HG02763 (cell line): ENCODE data around the gene IFI27.
"Not testable (repeated sequence)": the region's sequence is repeated elsewhere in the genome, so short reads cannot be mapped to it uniquely, and the experiment has no call there.

Experiments used
- ATAC-seq: cut with Tn5 transposase; IDR thresholded peaks from one replicate; pipeline ENCODE4 v1.9.1; 2021; ENCODE audit warnings: mild to moderate bottlenecking, moderate library complexity; ENCODE audit not compliant: unreplicated experiment

The IFI27 gene

DNA sequence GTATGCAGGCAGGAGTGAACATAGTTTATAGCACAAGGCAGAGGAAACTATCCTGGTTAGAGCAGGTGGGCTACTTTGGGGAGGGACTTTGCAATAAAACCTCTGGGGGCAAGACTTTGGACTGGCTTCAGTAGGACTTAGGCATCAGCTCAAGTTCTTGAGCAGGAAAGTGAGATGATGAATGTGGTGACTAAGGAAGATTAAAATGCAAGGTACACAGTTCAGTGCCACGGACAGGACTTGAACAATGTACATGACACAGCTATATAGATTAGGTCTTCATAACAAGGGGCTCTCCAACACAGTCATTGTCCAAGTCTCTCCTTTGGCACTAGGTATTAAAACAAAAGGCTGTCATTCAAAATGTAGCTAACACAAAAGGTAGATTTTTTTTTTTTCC is 42.1 kb downstream of the IFI27 start:
- ATAC-seq: no peak

DNA sequence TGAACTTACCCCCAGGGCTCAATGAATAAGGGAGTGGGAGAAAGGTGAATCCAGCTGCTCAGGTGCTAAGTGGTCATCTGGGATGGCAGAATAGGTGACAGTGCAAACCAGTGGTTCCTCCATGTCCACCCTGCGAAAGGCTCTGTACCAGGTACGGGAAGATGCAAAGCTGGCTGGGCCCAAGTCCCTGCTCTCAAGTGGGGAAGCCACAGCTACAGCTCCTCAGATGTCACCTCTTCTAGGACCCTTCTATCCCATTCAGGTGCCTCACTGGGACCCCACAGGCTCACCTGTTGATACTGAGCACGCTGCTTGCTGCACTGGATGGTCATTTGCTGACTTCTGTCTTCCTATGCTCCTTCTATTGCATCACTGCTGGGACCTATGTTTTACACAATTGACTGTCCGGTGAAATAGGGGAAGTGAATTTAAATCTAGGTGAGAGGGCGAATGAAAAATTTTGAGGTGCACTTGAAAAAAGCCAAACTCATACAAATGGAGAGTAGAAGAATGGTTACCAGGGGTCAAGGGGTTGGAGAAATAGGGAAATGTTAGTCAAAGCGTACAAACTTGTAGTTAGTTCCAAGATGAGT is 43.3 kb downstream of the IFI27 start:
- ATAC-seq: no peak

- ATAC-seq: not testable (repeated sequence)
Observed at GRCh38 chr14:94156143-94156542, 45.6 kb downstream of the IFI27 start.

DNA sequence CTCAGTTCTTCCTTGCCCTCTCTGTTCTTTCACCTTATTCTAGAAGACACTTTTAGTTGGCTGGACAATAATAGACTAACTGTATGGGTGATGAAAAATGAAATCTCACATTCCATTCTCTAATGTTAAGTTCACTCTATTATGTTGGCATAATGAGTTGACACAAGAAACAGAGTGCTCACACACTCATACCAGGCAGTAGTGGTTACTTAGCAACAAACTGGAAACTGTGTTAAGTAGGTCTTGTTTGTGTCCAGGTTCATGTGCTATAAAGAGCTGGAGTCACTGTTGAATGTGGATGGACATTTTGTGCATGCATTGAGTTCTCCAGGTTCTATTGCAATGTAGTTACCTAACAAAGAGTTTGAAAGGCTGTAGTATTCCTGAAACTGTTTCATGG is 46.7 kb downstream of the IFI27 start:
- ATAC-seq: no peak

- no peak for ATAC-seq
Observed at GRCh38 chr14:94158239-94158883, 47.8 kb downstream of the IFI27 start.

GRCh38 chr14:94161058-94161457 is 50.5 kb downstream of the IFI27 start:
- ATAC-seq: no peak

DNA sequence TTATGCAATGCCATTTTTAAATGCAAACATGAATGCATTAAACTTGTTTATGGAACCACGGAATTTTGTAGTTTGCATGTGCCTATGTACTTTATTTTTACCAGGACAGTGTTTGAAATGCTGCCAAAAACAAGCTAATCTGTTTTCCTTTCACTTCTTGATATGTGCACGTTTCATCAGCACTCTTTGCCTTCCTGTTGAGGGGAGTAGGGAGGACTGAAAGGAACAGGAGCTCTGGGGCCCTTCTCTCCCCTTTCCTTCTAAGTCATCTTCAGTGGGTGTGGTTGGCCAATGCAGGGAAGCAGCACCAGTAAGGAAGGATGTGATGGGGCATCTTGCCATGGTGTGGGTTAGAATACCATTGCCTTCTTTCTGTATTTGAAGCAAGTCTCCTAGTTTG is 51.4 kb downstream of the IFI27 start:
- ATAC-seq: no peak

DNA sequence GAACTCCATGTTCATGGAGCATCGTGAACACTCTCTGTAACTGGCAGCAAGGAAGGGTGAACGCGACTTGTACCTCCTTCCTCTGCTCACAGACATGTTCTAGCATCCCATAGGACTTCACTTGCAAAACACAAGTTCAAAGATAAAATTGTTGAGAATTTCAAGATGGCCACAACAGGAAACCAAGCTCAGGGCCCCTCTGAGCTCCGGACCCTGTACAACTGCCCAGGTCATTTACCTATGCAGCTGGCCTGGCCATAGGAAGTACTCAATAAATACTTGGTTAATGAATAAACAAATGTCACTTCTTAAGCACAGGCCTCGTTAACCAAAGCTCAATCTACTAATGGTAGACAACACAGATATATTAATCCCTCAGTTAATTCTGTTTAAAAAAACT is 51.9 kb downstream of the IFI27 start:
- no peak for ATAC-seq

GRCh38 chr14:94163796-94164195 is 53.3 kb downstream of the IFI27 start:
- no peak for ATAC-seq

DNA sequence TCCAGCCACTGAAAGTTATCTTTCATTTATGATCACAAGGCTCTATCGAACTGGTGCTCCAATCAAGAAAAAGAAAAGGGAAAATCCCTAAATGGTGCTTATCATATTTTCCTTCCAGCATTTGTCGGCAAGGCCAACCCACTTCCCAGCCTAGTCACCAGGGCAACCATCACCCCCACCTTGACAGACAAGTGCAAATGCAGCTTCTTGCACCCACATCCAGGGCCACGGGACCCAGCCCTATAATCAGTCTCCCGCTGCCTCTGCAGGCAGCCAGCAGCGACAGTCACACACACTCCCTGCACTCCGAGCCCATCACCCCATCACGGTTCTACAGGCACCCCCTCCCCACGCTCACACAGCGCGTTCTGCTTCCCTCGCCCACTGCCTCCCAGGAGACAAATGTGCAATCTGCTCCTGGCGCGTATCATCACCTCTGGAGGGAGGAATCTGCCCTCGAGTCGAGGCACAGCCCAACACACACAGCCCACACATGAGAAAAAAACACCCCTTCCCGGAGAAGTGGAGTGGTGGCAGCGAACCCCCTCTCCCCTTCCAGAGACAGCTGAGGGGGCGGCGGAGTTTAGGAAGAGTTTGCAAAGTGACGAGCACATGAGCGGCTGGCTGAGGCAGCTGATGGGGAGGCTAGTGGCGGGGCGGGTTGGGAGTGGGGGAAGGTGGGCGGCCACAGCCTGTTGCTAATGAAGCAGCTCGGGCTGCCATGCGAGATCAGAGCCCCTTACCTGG is 54.3 kb downstream of the IFI27 start:
- ATAC-seq: no peak

GRCh38 chr14:94165744-94166143 is 55.2 kb downstream of the IFI27 start:
- no peak for ATAC-seq
